Measurements from ENCODE around the gene RAB1A. TPM values are rescaled to one million over a fixed set of nuclear protein-coding genes. Genes with fewer than 3 reads are reported as not detected.
A peak's percentile ranks its signal among the peaks of the same experiment; 100 is the strongest.

The RAB1A gene
- total RNA-seq, 6 experiments from 2014 or later = 204 to 230 (median 222) TPM

DNA sequence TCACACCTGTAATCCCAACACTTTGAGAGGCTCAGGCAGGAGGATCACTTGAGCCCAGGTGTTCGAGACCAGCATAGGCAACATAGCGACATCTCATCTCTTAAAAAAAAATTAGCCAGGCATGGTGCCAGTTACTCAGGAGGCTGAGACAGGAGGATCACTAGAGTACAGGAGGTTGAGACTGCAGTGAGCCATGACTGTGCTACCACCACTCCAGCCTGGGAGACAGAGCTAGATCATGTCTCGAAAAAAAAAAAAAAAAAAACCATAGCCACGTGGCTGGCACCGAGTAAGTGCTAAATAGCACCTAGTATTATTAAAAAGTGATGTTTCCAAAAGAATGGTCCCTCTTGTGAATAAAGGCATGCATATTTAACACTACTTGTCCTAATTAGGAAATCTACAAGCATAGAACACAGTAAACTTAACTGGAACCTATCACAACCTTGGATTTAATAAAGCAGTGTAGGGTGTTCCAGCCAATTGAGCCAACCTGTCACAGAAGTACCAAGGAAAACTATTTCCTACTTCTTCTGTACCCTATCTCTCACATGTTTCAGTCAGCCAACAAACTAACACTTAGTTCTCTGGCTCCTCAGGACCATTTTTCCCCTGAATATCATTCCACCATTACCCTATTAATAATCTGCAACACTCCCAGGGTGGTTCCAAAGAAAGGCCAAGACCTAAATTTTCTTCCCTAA lies 8.8 kb downstream of the RAB1A start:
- no peaks in the 10 kb centered on the region; the same call in 1 of the 2 replicates for H3K27me3 Mint-ChIP-seq (ENCODE audit: insufficient read depth)
- no peak for DNase-seq
- TF ChIP-seq, protein P1, sequence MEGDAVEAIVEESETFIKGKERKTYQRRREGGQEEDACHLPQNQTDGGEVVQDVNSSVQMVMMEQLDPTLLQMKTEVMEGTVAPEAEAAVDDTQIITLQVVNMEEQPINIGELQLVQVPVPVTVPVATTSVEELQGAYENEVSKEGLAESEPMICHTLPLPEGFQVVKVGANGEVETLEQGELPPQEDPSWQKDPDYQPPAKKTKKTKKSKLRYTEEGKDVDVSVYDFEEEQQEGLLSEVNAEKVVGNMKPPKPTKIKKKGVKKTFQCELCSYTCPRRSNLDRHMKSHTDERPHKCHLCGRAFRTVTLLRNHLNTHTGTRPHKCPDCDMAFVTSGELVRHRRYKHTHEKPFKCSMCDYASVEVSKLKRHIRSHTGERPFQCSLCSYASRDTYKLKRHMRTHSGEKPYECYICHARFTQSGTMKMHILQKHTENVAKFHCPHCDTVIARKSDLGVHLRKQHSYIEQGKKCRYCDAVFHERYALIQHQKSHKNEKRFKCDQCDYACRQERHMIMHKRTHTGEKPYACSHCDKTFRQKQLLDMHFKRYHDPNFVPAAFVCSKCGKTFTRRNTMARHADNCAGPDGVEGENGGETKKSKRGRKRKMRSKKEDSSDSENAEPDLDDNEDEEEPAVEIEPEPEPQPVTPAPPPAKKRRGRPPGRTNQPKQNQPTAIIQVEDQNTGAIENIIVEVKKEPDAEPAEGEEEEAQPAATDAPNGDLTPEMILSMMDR (IDR thresholded peaks at IDR 0.05) = no peak
- H3K36me3 Mint-ChIP-seq (ENCODE audit: low read depth) = no peaks in the 10 kb centered on the region
- peaks cover 32% of the 10 kb centered on the region for H3K4me1 Mint-ChIP-seq (ENCODE audit: low read depth)
- peak overlapping the region; percentile 21; the same call in 1 of the 2 replicates for H3K27ac Mint-ChIP-seq
- H3K9me3 Mint-ChIP-seq = no peaks in the 10 kb centered on the region
- no peak overlapping the region for H3K4me3 Mint-ChIP-seq

DNA sequence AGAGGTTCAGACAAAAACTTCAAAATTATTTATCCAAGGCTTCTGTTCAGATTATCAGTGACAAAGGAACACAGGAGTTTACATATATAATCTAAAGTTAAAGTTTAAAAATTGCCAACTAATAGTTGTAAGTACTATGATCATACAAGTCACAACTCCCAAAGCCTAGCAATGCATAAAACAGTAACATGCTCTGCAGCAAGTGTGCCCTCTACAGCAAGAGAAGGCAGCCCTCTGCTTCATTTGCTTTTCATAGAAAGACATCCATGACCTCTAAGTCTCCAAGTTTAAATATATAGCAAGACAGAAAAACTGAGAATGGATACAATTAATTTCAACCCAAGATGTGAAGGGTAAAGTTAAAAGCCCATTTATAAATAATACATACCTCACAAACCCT lies 13.3 kb downstream of the RAB1A start:
- no peak overlapping the region; the same call in 1 of the 2 replicates for H3K27ac Mint-ChIP-seq
- TF ChIP-seq, protein P1 (IDR thresholded peaks at IDR 0.05) = no peak
- H3K4me1 Mint-ChIP-seq (ENCODE audit: low read depth) = peaks cover 30% of the 10 kb centered on the region
- no peaks in the 10 kb centered on the region for H3K9me3 Mint-ChIP-seq
- no peaks in the 10 kb centered on the region for H3K27me3 Mint-ChIP-seq (ENCODE audit: insufficient read depth)
- peaks cover 5% of the 10 kb centered on the region for H3K36me3 Mint-ChIP-seq (ENCODE audit: low read depth)
- H3K4me3 Mint-ChIP-seq = no peak overlapping the region
- DNase-seq = no peak

DNA sequence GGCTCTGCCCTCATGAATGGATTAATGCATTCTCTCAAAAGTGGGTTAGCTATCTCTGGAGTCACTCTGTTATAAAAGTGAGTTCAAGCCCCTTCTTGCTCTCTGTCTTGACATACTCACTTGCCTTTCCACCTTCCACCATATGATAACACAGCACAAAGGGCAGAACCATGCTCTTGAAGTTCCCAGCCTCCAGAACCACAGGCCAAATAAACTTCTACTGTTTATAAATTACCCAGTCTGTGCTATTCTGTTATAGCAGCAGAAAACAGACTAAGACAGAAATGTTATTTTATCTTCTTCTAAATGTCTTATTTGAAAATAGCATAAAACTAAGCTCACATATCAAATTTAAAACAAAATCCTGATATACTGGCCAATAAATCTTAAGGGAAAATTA lies 15.0 kb downstream of the RAB1A start:
- Mint-ChIP-seq H3K36me3 (ENCODE audit: low read depth) (peaks cover 5% of the 10 kb centered on the region), H3K4me3 (no peak overlapping the region), H3K9me3 (no peaks in the 10 kb centered on the region), H3K27me3 (ENCODE audit: insufficient read depth) (no peaks in the 10 kb centered on the region), H3K27ac (no peak overlapping the region; the same call in 1 of the 2 replicates), H3K4me1 (ENCODE audit: low read depth) (peaks cover 25% of the 10 kb centered on the region)
- TF ChIP-seq, protein P1 (IDR thresholded peaks at IDR 0.05) = no peak
- no peak for DNase-seq

GRCh38 chr2:65113816-65114215 lies 16.1 kb downstream of the RAB1A start:
- Mint-ChIP-seq H3K27ac (peak overlapping the region; percentile 38; the same call in 1 of the 2 replicates), H3K4me3 (no peak overlapping the region), H3K36me3 (ENCODE audit: low read depth) (peaks cover 8% of the 10 kb centered on the region), H3K27me3 (ENCODE audit: insufficient read depth) (no peaks in the 10 kb centered on the region), H3K4me1 (ENCODE audit: low read depth) (peaks cover 28% of the 10 kb centered on the region), H3K9me3 (no peaks in the 10 kb centered on the region)
- TF ChIP-seq, protein P1 (IDR thresholded peaks at IDR 0.05) = no peak
- DNase-seq = no peak

DNA sequence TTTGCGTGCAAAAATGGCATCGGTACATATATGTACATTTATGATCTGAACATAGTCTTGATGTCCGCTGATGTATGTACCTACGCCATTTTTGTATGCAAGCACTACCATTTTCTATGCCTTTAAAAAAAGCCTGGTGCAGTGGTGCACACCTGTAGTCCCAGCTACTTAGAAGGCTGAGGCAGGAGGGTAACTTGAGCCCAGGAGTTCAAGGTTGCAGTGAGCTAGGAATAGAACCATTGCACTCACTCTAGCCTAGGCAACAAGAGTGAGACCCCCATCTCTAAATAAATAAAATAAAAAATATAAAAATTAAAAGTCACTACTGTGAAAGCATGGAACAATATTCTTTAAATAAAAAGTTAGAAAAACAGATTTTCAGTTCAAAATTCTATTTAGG lies 16.7 kb downstream of the RAB1A start:
- no peak overlapping the region for H3K4me3 Mint-ChIP-seq
- no peaks in the 10 kb centered on the region for H3K27me3 Mint-ChIP-seq (ENCODE audit: insufficient read depth)
- H3K36me3 Mint-ChIP-seq (ENCODE audit: low read depth) = peaks cover 8% of the 10 kb centered on the region
- H3K9me3 Mint-ChIP-seq = no peaks in the 10 kb centered on the region
- no peak for DNase-seq
- no peak overlapping the region for H3K27ac Mint-ChIP-seq
- TF ChIP-seq, protein P1 (IDR thresholded peaks at IDR 0.05) = no peak
- H3K4me1 Mint-ChIP-seq (ENCODE audit: low read depth) = peaks cover 28% of the 10 kb centered on the region
